Cardiac muscle cell (in vitro differentiated cells and primary cell): ENCODE data around the gene TMEM263. TPM values are rescaled to one million over a fixed set of nuclear protein-coding genes. Genes with fewer than 3 reads are reported as not detected.
A peak's percentile ranks its signal among the peaks of the same experiment; 100 is the strongest.

Source experiments
- DNase-seq, 2 donors: peaks; one replicate each; pipeline versions ENCODE4 v3.0.0 to v3.0.0-alpha.2; 2010 to 2017; ENCODE audit warnings: low read depth in 1 of 2, low spot score in 1 of 2
- H3K27ac ChIP-seq: fragments of 200-600 bp; sonication (generic); 2 replicates; pipeline ENCODE4 v1.5.1; 2016
- H3K27me3 ChIP-seq: fragments of 200-600 bp; sonication (generic); 2 replicates; pipeline ENCODE4 v1.6.0; 2016; ENCODE audit warnings: control low read depth
- H3K36me3 ChIP-seq: fragments of 200-600 bp; sonication (generic); 2 replicates; pipeline ENCODE4 v1.5.1; 2016; ENCODE audit warnings: control low read depth
- H3K4me1 ChIP-seq: fragments of 200-600 bp; sonication (generic); 2 replicates; pipeline ENCODE4 v1.8.1; 2017; ENCODE audit warnings: low read depth, mild to moderate bottlenecking, mixed run types
- H3K4me3 ChIP-seq: fragments of 200-600 bp; sonication (generic); 2 replicates; pipeline ENCODE4 v1.5.1; 2016; ENCODE audit warnings: mild to moderate bottlenecking
- H3K9me3 ChIP-seq: fragments of 200-600 bp; sonication (generic); 2 replicates; pipeline ENCODE4 v1.5.1; 2017; ENCODE audit warnings: low read depth, mild to moderate bottlenecking, control low read depth
- polyA plus RNA-seq: library from polyadenylated mRNA; unstranded; fragments of >200 nt; fragmentation: Nextera tagmentation; extraction: Ambion mirVana; gene quantifications from 2 replicates; pipeline ENCODE4 v1.2.1, GENCODE V29; 2016
- total RNA-seq: library from RNA; depleted of rRNA; stranded (reverse); fragments of >200 nt; gene quantifications from 2 replicates; pipeline ENCODE4 v1.2.3, GENCODE V29; 2016
- TF ChIP-seq, protein P1 (sequence below): IDR thresholded peaks from 2 replicates; pipeline ENCODE4 v1.5.1; 2012; ENCODE audit warnings: low read depth, mild to moderate bottlenecking, low read length

TMEM263 gene
- total and polyA plus RNA-seq, 2 experiments from 2014 or later, result 77.8 to 87.4 TPM

GRCh38 chr12:106974511-106974910 lies 18.8 kb downstream of the TMEM263 start:
- Histone ChIP-seq H3K4me3 (no peak overlapping the region), H3K4me1 (peaks cover 39% of the 10 kb centered on the region), H3K27me3 (no peaks in the 10 kb centered on the region), H3K9me3 (no peaks in the 10 kb centered on the region), H3K27ac (peak overlapping the region; percentile 92), H3K36me3 (peaks cover 12% of the 10 kb centered on the region)
- TF ChIP-seq, protein P1, sequence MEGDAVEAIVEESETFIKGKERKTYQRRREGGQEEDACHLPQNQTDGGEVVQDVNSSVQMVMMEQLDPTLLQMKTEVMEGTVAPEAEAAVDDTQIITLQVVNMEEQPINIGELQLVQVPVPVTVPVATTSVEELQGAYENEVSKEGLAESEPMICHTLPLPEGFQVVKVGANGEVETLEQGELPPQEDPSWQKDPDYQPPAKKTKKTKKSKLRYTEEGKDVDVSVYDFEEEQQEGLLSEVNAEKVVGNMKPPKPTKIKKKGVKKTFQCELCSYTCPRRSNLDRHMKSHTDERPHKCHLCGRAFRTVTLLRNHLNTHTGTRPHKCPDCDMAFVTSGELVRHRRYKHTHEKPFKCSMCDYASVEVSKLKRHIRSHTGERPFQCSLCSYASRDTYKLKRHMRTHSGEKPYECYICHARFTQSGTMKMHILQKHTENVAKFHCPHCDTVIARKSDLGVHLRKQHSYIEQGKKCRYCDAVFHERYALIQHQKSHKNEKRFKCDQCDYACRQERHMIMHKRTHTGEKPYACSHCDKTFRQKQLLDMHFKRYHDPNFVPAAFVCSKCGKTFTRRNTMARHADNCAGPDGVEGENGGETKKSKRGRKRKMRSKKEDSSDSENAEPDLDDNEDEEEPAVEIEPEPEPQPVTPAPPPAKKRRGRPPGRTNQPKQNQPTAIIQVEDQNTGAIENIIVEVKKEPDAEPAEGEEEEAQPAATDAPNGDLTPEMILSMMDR, result no peak
- DNase-seq, result no peak

- no peaks in the 10 kb centered on the region for H3K9me3 ChIP-seq
- peak overlapping the region; percentile 92 for H3K27ac ChIP-seq
- H3K27me3 ChIP-seq, result no peaks in the 10 kb centered on the region
- H3K4me1 ChIP-seq, result peaks cover 40% of the 10 kb centered on the region
- peaks cover 12% of the 10 kb centered on the region for H3K36me3 ChIP-seq
- DNase-seq, result no peak
- TF ChIP-seq, protein P1, result no peak
- H3K4me3 ChIP-seq, result no peak overlapping the region
These were observed 19.4 kb downstream of the TMEM263 start for GRCh38 chr12:106975098-106975497.

DNA sequence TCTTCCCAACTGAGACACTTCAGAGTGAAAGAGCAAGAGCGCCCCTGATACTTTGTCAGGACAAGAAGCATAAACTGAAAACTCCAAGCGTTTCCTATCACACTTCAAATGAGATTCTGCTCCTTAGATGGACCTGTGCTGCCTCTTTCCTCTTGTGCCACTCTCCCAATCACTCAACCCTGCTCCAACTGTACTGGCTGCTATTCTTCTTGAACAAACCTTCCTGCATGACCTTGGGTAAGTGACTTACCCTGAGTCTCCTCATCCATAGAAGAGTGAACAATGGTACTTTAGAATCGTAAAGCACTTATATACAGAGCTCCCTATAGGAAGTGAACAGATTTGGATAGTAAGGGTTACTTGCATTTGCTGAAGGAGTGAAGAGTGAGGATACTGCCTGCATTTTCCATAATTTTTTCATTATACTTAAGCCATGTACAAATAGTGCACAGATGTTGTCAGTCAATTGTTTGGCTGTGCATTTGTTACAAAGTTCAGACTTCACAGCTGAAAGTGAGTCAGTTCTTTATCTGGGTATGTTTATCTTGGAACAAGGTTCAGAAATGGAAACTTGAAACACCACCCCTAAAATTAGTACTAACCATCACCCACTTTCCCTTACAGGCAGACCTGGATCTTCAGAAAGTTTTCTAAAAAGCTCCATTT lies 20.4 kb downstream of the TMEM263 start:
- peak in 1 of 2 donors; percentile 85 for DNase-seq
- no peaks in the 10 kb centered on the region for H3K27me3 ChIP-seq
- H3K36me3 ChIP-seq, result peaks cover 11% of the 10 kb centered on the region
- H3K4me1 ChIP-seq, result peaks cover 40% of the 10 kb centered on the region
- H3K27ac ChIP-seq, result peak overlapping the region; percentile 92
- no peak overlapping the region for H3K4me3 ChIP-seq
- TF ChIP-seq, protein P1, result no peak
- H3K9me3 ChIP-seq, result no peaks in the 10 kb centered on the region

- Histone ChIP-seq H3K9me3 (no peaks in the 10 kb centered on the region), H3K27me3 (no peaks in the 10 kb centered on the region), H3K4me1 (peaks cover 40% of the 10 kb centered on the region), H3K36me3 (peaks cover 6% of the 10 kb centered on the region), H3K4me3 (no peak overlapping the region), H3K27ac (peak overlapping the region; percentile 92)
- TF ChIP-seq, protein P1, result no peak
- no peak for DNase-seq
These were observed 21.0 kb downstream of the TMEM263 start for GRCh38 chr12:106976668-106977067.

- Histone ChIP-seq H3K9me3 (no peaks in the 10 kb centered on the region), H3K4me3 (peak overlapping the region; percentile 1), H3K27me3 (no peaks in the 10 kb centered on the region), H3K4me1 (peaks cover 40% of the 10 kb centered on the region), H3K27ac (peak overlapping the region; percentile 92), H3K36me3 (peaks cover 5% of the 10 kb centered on the region)
- peak; percentile 43 to 85 for DNase-seq
- TF ChIP-seq, protein P1, result no peak
These were observed 22.5 kb downstream of the TMEM263 start for GRCh38 chr12:106978035-106978800.
